Measurements from ENCODE around the gene FUT4.
"Not testable (repeated sequence)": the region's sequence is repeated elsewhere in the genome, so short reads cannot be mapped to it uniquely, and the experiment has no call there.

Gene FUT4

GRCh38 chr11:94543695-94544645 lies at the start of gene FUT4:
TSS of gene FUT4 (plus strand) at chr11:94543921. CDS start at chr11:94544134, 213 bp downstream.
- peak; percentile 26 to 43 for DNase-seq (ENCODE audit: low read depth in 2 of 2)

GRCh38 chr11:94494126-94494680 lies 49.5 kb upstream of the FUT4 start:
- DNase-seq (ENCODE audit: low read depth in 2 of 2), result no peak

- DNase-seq (ENCODE audit: low read depth in 2 of 2), result no peak
These were observed 43.5 kb upstream of the FUT4 start for GRCh38 chr11:94500181-94500580.

GRCh38 chr11:94501522-94501921 lies 42.2 kb upstream of the FUT4 start:
- DNase-seq (ENCODE audit: low read depth in 2 of 2), result no peak

- no peak for DNase-seq (ENCODE audit: low read depth in 2 of 2)
These were observed 38.9 kb upstream of the FUT4 start for GRCh38 chr11:94504689-94505293.

GRCh38 chr11:94506513-94506912 lies 37.2 kb upstream of the FUT4 start:
- DNase-seq (ENCODE audit: low read depth in 2 of 2), result not testable (repeated sequence)

- DNase-seq (ENCODE audit: low read depth in 2 of 2), result no peak
These were observed 36.2 kb upstream of the FUT4 start for GRCh38 chr11:94507485-94507884.

GRCh38 chr11:94511932-94512781 lies 31.6 kb upstream of the FUT4 start, which contains the start of gene C11orf97:
TSS of gene C11orf97 (plus strand) at chr11:94512461. CDS start at chr11:94512529, 68 bp downstream.
- DNase-seq (ENCODE audit: low read depth in 2 of 2), result peak; percentile 21 to 27

GRCh38 chr11:94513091-94513490 lies 30.6 kb upstream of the FUT4 start:
- no peak for DNase-seq (ENCODE audit: low read depth in 2 of 2)

- no peak for DNase-seq (ENCODE audit: low read depth in 2 of 2)
These were observed 28.3 kb upstream of the FUT4 start for GRCh38 chr11:94515398-94515797.

GRCh38 chr11:94516725-94517124 lies 27.0 kb upstream of the FUT4 start:
- DNase-seq (ENCODE audit: low read depth in 2 of 2), result no peak

GRCh38 chr11:94518300-94518699 lies 25.4 kb upstream of the FUT4 start:
- no peak for DNase-seq (ENCODE audit: low read depth in 2 of 2)

GRCh38 chr11:94519478-94520084 lies 24.1 kb upstream of the FUT4 start:
- DNase-seq (ENCODE audit: low read depth in 2 of 2), result no peak

GRCh38 chr11:94521684-94522083 lies 22.0 kb upstream of the FUT4 start:
- no peak for DNase-seq (ENCODE audit: low read depth in 2 of 2)

GRCh38 chr11:94524341-94524740 lies 19.4 kb upstream of the FUT4 start:
- DNase-seq (ENCODE audit: low read depth in 2 of 2), result no peak

- no peak for DNase-seq (ENCODE audit: low read depth in 2 of 2)
These were observed 18.0 kb upstream of the FUT4 start for GRCh38 chr11:94525546-94526324.

- DNase-seq (ENCODE audit: low read depth in 2 of 2), result no peak
These were observed 16.9 kb upstream of the FUT4 start for GRCh38 chr11:94526645-94527438.

- DNase-seq (ENCODE audit: low read depth in 2 of 2), result no peak
These were observed 15.2 kb upstream of the FUT4 start for GRCh38 chr11:94528551-94528950.

GRCh38 chr11:94532211-94532610 lies 11.5 kb upstream of the FUT4 start:
- DNase-seq (ENCODE audit: low read depth in 2 of 2), result no peak

GRCh38 chr11:94533206-94533605 lies 10.5 kb upstream of the FUT4 start:
- no peak for DNase-seq (ENCODE audit: low read depth in 2 of 2)
